LNCaP clone FGC (cell line): Measurements from ENCODE around the gene C1QTNF8.

ENCODE experiments used
- DNase-seq: peaks from one replicate; pipeline ENCODE4 v3.0.0-alpha.2; 2011; ENCODE audit warnings: low read depth
- H3K4me3 ChIP-seq: 2 replicates; pipeline ENCODE4 v1.5.1; 2011; ENCODE audit warnings: mild to moderate bottlenecking, low read depth, low read length, control low read depth
- CTCF ChIP-seq: IDR thresholded peaks from 2 replicates; pipeline ENCODE4 v1.5.1; 2012; ENCODE audit warnings: mild to moderate bottlenecking; ENCODE audit not compliant: control insufficient read depth, insufficient read depth; ENCODE audit errors: extremely low read depth

The C1QTNF8 gene

DNA sequence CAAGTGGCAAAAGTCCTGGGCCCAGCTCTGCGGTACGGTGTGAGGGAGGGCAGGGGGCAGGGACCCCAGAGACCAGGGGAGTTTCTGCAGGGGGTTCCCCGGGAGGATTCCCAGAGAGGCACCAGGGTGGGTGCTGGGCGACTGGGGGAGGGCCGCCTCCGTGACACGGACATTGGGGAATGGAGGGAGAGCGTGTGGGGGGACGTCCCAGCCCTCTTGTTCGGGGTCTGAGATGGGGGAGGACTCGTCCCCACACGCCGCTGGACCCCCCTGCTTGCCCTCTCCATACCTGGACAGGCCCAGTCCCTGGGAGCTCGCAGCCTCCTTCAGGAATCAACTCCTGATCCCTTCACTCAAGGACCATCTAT, 26.3 kb upstream of the C1QTNF8 start:
- no peak overlapping the region for H3K4me3 ChIP-seq
- no peak for DNase-seq
- no peak for TF ChIP-seq CTCF

DNA sequence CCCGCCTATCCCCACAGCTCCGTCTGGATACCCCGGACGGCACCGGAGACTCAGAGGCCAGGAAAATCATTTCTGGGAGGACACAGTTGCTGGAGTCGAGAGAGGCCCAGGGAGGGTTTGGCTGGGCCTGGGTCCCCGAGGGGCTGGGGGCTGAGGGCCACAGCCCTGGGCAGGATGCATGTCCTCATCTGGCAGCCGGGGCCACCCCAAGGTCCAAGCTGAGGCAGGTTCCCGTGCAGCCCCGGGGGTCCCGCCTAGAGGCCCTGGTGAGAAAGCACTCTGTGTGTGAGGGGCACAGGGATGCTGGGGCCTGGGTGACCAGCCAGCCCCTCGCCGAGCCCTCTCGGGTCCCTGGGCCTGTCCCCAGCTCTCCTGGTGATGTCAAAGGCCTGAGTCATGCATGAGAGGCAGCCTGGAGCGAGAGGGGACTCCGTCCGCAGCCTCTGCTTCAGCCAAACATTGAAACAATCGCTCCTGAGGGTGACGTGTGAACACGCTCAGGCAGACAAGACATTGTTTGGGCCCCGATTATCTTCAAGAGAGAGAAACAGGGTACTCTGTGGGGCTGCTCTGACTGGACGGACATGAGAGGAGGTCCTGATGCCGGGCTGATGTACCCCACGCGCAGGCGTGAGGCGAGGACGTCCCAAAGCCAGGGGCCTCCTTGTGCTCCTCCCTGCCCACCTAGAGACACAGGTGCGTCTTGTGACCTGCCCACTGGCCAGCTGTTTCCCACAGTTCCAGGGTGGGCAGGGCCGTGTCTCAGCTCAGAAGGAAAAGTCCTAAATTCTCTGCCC, 25.8 kb upstream of the C1QTNF8 start:
- H3K4me3 ChIP-seq: no peak overlapping the region
- no peak for TF ChIP-seq CTCF
- DNase-seq: no peak

GRCh38 chr16:1121009-1121408, 25.0 kb upstream of the C1QTNF8 start:
- no peak for DNase-seq
- H3K4me3 ChIP-seq: no peak overlapping the region
- TF ChIP-seq CTCF: no peak

- no peak for TF ChIP-seq CTCF
- DNase-seq: no peak
These were observed 24.5 kb upstream of the C1QTNF8 start for GRCh38 chr16:1120577-1120941.

DNA sequence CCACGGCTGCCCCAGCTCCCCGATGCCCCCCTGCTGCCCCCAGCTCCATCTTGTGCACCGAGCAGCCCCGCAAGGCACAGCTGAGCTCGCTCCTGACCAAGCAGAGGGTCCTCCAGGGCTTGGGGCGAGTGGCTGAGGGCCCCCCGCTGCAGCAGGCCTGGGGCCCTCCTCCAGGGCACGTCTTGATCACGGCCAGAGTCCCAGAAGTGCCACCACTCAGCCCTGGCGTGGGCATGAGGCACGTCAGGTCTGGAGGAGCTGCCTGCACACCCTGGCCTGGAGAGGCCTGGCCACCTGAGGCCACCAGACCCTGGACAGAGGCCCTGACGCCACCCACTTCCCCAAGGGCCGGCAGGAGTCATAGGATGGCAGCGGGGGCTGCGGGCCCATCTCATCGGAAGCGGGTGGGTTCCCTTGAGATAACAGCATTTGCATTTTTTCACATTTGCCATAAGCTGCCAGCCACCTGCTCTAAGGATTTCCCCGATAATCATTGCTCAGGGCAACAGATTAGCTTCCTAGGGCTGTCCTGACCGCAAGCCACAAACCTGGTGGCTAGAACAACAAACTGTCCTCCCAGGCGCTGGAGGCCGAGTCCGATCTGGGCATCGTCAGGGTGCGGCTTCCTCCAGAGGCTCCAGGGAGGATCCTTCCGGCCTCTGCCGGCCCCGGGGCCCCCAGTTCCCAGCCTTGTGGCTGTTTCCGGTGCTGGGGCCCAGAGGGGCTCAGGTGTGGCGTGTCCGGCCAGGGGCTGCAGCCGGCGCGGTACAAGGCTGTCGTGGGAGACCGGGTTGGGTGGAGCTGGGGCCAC, 23.9 kb upstream of the C1QTNF8 start:
- no peak for DNase-seq
- no peak overlapping the region for H3K4me3 ChIP-seq
- TF ChIP-seq CTCF: no peak

More at GRCh38 chr16:1120577-1120941, 24.5 kb upstream of the C1QTNF8 start:
- H3K4me3 ChIP-seq: no peak overlapping the region

GRCh38 chr16:1119129-1119528, 23.1 kb upstream of the C1QTNF8 start:
- no peak for DNase-seq
- no peak overlapping the region for H3K4me3 ChIP-seq
- TF ChIP-seq CTCF: no peak
